HG03469 (cell line): Measurements from ENCODE around the gene PLOD1.
"Not testable (repeated sequence)": the region's sequence is repeated elsewhere in the genome, so short reads cannot be mapped to it uniquely, and the experiment has no call there.

Source experiments
- ATAC-seq: cut with Tn5 transposase; IDR thresholded peaks from one replicate; pipeline ENCODE4 v1.9.1; 2021; ENCODE audit warnings: mild to moderate bottlenecking, moderate library complexity, moderate number of reproducible peaks; ENCODE audit not compliant: unreplicated experiment

The PLOD1 gene

DNA sequence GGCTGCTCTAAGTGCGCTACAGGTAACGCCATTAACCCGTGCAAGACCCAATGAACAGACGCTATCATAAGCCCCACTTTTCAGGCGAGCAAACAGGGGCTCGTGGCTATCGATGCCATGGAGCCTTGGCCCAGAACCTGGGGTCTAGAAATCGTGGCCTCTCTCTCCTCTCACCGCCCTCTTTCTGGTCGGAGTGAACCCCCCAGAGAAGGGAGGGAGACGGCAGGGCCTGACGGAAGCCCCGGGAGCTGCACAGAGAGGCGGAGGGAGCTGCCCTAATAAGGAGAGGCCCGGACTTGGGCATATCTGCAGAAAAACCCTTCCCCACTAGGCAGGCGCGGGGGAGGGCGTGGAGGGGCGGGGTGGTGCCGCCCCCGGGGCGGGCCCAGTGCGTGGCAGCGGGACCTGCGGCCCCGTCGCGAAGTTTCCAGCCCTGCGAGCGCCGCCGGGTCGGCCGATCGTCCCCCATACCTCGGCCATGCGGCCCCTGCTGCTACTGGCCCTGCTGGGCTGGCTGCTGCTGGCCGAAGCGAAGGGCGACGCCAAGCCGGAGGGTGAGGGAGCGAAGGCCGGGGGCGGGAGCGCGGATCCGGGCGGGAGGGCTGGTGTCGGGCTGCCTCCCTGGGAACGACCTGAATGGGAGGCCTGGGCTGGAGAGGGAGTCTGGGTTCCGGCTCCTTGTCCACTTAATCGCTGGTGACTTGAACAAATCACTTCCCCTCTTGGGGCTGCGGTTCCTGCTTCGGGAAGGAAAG is at the start of gene PLOD1:
TSS of gene PLOD1 (plus strand) at position 416 of the 755 bp plus-strand sequence. CDS start at position 479, 63 bp downstream.
- ATAC-seq, result peak; percentile 55

DNA sequence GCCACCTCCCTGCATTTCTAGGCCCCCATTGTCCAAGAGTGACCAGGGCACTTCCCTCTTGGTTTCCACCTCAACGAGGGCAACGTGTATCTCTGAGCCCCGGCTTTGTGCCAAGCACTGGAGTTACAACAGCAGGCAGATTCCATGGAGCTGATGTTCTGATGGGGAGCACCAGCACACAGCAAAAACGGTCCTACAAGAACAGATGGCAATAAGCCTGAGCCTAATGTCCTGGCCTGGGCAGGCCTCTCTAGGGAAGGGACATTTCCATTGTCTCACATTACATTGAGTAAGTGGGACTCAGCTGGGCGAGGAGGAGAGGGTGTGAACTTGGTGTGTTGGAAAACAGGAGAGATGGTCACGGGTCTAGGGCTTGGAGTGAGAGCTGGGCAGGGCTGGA is 48.6 kb upstream of the PLOD1 start:
- no peak for ATAC-seq

DNA sequence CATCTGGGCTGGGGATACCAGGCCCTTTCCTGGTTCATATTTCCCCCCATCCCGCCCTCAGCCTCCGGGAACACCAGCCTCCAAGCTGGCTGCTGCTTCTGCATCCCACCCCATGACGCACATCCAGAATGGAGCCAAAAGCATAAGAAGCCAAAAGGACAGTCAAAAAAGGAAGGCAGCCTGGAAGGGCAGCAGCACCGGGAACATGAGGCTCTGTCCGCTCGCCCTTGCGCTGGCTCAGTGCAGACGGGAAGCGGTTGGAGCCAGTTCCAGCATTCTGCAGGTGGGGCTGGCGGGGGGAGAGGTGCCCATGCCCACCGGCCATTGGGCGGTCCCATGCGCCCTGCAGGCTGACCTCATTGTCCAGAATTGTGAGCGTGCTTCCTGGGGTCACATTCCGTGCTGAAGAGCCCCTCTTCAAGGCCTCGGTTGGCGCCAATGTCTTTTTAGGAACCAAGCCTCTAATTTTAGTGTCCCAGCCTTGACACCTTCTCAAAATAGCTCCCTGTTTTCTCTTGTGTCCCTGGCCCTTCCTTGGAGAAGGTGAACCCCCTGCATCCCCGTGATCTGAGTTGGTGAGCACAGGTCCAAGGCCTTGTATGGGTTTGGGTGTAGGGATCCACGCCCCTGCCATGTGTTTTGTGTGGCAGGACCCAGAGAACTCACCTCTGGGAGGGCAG is 47.4 kb upstream of the PLOD1 start:
- ATAC-seq, result no peak

DNA sequence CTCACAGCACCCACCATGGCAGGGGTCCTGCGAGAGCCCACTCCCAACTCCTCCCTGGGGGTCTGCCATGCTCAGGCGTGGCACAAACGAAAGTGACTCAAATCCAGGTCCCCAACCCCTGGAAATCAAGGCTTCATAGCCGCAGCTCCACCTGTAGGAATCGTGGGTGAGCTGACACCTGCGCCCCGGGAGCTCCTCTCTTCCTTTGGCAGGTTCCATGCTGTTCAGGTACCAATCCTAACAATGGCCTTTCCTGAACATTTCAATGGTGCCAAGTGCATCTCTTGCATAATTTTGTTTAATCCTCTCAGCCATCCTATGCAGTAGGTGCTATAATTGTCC is 46.9 kb upstream of the PLOD1 start:
- no peak for ATAC-seq

DNA sequence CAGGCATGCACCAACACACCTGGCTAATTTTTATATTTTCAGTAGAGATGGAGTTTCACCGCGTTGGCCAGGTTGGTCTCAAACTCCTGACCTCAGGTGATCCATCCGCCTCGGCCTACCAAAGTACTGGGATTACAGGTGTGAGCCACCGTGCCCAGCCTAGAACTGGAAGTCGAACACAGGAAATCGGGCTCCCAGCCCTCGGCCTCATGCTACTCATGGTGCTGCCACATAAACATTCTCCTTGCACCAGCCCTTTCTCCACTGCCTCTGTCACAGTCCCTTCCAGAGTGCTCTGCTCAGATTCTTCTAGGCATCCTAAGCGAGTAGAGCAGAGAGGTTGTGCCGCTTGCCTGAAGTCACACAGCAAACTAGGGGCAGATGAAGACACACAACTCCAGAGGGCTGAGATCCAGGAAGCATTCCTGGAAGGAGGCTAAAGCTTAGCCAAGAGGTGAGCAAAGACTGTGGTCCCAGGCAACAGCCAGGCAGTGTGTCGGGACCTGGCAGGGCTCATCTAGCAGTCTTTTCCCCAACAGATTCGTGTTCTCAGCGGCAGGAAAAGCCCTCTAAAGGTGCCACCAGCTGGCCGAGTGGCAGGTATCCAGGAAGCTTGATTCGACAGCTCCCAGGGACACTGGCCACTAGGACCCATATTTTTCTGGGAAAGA is 46.2 kb upstream of the PLOD1 start:
- no peak for ATAC-seq

DNA sequence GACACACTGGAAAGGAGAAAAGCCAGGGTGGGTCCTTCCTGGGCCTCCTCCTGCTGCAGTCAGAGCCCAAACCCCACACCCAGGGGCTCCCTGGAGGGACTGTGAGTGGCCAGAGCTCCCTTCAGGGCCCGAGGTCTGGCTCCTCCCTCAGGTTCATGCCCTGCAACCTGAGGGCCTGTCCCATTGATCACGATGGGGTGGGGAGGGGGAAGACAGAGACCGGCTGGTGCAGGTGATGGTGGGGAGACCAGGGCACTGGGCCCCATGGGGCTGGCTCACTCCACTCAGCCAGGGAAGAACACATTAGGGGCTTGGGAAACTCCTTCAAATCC is 45.7 kb upstream of the PLOD1 start:
- no peak for ATAC-seq

DNA sequence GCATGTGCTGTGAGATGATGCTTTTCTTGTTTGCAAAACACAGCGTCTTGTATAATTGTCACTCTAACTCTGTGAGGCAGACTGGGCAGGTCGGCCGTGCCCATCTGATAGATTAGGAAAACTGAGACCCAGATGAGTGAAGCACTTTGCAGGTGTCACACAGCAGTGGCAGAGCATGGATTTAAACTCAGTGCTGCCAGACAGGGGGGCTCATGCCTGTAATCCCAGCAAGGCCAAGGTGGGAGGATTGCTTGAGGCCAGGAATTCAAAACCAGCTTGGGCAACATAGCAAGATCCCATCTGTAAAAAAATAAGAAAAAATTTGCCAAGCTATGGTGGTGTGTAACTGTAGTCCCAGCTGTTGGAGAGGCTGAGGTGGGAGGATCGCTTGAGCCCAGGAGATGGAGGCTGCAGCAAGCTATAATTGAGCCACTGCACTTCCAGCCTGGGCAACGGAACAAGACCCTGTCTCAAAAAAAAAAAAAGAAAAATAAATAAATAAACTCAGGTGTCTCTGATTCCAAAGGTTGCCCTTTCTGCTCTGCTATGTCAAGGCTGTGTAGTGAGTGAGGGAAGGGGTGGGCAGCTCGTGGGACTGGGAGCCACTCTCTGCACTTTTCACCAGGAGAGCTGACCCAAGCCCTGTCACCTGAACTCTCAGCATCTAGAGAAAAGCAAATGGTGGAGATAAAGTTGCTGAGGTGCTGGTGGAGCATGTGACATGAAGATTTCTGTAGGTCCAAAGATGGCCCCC is 42.9 kb upstream of the PLOD1 start:
- ATAC-seq, result no peak

DNA sequence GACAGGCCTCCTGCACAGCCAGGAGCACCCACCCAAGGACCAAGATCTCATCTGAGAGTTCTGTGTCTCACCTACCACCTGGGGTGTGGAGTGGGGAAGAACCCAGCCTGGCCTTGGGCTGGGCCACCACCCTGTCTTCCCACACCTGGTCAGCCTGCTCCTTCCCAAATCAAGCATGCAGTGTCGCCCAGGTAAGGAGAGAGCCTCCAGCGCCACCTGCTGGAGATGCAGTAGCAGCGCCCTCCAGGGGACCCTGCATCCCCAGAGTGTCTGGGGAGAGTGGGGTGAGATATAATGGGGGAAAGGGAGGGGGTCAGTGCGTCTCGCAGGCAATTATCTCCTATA is 40.6 kb upstream of the PLOD1 start:
- ATAC-seq, result no peak

DNA sequence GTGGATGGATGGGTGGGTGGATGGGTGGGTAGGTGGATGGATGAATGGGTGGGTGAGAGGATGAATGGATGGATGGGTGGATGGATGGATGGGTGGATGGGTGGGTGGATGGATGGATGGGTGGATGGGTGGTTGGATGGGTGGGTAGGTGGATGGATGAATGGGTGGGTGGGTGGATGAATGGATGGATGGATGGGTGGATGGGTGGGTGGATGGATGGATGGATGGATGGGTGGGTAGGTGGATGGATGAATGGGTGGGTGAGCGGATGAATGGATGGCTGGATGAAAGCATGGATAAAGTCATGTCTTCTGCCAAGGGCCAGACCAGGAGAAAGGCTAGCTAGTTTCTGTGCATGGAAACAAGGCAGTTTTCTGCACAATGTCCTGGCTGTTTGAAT is 40.0 kb upstream of the PLOD1 start:
- ATAC-seq, result not testable (repeated sequence)

DNA sequence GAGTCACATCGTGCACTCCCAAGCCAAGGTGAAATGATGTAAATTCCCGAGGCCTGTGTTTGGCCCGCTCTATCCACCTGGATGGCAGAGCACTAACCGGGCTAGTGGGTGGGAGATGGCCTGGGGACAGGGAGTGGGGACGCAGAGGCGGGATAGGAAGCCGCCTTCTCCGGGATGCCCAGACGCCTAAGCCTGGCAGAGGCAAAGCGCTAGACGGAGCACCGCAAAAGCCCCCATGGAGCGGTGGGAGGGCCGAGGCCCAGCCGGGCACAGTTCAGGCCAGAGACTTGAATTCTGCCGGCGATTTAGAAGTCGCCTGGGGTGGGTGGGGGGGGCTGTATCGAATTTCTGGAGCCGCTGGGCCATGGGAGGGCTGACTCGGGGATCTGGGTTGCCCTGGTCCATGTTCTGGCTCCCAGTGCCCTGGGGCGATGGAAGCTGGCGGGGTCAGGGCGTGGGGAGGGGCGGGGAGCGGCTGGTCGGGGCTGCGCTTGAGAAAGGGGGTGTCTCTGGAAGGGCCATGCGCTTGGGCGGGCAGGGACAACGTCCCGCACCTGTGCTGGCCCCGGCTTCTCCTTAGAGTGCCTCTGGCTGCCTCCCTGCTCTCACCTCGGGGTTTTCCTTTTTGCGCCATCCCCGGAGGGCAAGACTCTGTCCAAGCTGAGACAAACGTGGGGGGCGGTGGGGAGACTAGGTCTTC is 36.3 kb upstream of the PLOD1 start:
- ATAC-seq, result no peak

DNA sequence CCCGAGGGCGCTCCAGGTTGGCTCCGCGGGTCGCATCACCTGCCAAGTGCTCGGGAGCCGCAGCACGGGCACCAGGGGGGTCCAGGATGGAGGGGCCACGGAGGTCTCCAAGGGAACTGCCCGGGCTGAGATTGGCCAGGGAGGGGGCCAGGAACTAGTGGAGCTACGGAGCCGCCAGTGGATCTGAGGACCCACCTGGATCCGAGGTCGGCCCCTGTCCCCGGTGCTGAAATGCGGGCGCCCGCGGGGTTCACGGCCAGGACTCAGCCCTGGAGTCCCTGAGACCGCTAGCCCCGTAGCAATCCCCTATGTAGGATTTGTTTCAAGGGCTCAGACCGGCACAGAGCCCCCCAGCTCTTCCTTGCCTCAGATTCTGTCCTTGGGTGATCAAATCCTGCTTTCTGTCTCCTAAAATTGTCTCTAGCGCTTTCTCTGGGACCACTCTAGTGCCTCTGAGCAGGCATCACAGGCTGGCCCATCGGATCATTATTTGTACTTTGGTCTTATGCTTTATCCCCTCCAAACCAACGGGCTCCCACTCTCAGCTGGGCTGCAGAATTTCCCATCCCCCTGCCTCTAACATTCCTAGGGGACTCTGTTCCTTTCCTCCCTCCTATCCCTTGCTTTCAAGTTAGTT is 35.6 kb upstream of the PLOD1 start:
- no peak for ATAC-seq

DNA sequence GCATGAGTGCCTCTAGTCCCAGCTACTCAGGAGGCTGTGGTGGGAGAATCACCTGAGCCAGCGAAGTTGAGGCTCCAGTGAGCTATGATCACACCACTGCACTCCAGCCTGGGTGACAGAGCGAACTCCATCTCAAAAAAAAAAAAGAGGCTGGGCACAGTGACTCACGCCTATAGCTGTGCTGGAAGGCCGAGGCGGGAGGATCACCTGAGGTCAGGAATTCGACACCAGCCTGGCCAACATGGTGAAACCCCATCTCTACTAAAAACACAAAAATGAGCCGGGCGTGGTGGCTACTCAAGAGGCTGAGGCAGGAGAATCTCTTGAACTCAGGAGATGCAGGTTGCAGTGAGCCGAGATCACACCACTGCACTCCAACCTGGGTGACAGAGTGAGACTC is 33.1 kb upstream of the PLOD1 start:
- not testable (repeated sequence) for ATAC-seq

DNA sequence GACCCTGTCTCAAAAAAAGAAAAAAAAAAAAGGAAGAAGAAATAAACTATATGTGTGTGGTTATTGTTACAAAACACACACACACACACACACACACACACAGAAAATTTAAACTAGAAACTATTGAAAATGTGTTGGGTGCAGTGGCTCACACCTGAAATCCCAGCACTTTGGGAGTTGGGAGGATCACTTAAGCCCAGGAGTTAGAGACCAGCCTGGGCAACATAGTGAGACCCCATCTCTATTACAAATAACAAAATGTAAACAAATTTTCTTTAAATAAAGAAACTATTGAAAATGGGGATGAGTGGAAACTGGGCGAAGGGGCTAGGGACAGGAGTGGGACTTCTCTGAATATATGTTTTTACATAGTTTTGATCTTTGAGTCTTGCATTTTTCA is 31.3 kb upstream of the PLOD1 start:
- no peak for ATAC-seq

DNA sequence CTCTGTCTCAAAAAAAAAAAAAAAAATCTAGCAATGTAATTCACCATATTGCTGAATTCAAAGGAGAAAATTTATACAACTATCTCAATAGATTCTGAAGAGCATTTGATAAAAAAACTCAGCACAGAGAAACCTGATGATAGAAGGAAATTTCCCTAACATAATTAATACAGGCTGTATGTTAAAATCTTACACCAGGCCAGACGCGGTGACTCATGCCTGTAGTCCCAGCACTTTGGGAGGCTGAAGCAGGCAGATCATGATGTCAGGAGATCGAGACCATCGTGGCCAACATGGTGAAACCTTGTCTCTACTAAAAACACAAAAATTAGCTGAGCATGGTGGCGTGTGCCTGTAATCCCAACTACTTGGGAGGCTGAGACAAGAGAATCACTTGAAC is 30.4 kb upstream of the PLOD1 start:
- ATAC-seq, result not testable (repeated sequence)

DNA sequence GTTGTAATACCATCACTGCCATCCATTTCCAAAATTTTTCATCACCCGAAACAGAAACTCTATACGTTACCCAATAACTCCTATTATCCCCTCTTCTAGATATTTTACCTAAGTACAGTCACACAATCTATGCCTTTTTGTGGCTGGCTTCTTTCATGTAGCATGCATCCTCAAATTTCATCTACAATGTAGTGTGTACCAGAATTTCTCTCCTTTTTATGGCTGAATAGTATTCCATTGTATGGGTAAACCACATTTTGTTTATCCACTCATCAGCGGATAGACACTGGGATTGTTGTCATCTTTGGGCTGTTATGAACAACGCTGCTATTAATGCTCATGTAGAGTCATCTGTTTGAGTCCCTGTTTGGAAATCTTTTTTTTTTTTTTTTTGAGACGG is 29.5 kb upstream of the PLOD1 start:
- ATAC-seq, result no peak

DNA sequence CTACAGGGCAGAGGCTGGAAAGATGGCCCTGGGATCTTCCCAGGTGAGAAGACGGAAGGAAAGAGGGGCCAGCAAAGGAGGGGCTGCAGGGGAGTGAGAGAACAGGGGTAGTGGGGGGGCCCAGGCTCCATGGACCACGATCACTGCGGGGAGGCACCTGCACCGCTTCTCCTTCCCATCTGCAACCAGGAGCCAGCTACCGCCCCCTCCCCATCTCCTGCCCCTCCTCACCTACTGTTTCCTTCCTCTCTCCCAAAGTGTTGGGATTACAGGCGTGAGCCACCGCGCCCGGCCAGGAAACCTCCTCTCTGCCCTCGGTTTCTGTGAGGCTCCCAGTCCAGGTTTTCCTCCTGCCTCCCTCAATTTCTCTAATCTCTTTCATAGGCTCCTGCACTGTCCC is 27.6 kb upstream of the PLOD1 start:
- no peak for ATAC-seq

DNA sequence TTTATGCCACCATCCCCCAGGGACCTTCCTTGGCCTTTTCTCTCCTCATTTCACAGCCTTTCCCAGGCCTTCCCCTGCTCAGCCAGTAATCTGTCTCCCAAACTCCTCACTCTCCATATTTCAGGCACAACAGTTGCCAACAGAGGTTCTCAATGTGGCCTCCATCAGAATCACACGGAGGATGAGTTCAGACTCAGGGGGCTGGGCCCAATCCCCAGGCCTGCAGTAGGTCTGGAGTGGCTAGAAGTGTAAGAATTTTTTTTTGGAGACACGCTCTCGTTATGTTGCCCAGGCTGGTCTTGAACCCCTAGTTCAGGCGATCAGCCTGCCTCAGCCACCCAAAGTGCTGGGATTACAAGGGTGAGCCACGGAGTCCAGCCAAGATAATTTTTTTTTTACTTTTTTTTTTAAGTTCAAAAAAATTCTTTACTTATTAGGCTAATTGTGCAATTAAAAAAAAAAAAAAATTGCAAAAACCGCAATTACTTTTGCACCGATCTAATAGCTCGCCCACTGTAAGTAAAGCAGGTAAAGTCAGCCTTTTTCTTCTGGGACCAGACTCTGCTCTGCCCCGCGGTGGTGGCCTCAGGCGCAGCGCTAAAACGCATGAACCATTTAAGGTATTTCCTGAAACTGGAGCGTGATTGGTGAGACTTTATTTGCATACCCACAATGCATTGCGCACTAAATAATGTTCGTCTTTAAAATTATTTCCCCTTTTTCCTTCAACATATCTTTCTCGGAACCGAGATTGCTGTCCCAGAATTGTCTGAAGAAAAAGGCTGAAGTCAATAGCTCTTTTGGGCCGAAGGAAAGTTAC is 27.0 kb upstream of the PLOD1 start:
- ATAC-seq, result peak; percentile 31

DNA sequence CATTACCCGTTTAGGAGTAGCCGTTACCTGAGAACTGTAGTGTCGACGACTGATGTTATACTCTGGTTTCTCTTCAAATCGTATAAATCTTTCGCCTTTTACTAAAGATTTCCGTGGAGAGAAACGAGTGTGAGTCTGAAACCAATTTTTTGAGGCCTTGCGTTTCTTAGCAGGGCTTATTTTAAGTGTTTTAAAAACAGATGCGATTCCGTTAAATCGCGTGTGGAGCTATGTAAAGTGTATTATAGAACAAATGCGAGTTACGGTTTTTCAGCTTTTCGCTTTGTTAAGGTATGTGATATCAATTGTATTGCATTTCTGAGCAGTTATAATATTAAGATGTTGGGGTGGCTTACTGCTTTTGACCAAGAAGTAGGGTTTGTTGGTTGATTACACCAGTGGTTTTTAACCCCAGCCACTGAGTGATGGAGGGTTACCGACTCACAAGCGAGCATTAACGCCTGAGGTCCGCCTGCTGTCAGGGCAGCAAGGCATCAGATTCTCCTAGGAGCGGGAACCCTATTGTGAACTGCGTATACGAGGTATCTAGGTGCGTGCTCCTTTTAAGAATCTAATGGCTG is 26.3 kb upstream of the PLOD1 start:
- ATAC-seq, result peak; percentile 32

DNA sequence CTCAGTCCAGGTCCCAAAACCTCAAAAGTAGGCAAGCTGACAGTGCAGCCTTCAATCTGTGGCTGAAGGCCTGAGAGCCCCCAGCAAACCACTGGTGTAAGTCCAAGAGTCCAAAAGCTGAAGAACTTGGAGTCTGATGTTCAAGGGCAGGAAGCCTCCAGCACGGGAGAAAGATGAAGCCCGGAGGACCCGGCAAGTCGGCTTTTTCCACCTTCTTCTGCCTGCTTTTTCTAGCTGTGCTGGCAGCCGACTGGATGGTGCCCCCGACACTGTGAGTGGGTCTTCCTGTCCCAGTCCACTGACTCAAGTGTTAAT is 23.6 kb upstream of the PLOD1 start:
- ATAC-seq, result not testable (repeated sequence)

DNA sequence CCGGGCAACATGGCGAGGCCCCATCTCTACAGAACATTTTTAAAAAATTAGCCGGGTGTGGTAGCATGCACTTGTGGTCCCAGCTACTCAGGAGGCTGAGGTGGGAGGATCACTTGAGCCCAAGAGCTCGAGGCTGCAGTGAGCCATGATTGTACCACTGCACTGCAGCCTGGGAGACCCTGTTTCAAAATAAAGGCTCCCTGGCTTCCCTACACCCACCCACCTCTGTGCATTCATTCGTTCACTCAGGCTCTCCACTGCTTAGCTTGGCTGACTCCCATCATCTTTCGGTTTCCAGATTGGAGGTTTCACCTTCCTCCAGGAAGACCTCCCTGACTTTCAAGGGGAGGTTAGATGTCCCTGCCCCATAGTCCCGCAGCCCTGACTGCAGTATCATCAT is 22.5 kb upstream of the PLOD1 start:
- no peak for ATAC-seq
